ENCODE data around the gene INSYN2B. TPM values are rescaled to one million over a fixed set of nuclear protein-coding genes. Genes with fewer than 3 reads are reported as not detected.

INSYN2B gene
- total RNA-seq, 3 donors from 2014 or later (not counting 1 experiment from before 2014, with no cell fraction given), result not detected

DNA sequence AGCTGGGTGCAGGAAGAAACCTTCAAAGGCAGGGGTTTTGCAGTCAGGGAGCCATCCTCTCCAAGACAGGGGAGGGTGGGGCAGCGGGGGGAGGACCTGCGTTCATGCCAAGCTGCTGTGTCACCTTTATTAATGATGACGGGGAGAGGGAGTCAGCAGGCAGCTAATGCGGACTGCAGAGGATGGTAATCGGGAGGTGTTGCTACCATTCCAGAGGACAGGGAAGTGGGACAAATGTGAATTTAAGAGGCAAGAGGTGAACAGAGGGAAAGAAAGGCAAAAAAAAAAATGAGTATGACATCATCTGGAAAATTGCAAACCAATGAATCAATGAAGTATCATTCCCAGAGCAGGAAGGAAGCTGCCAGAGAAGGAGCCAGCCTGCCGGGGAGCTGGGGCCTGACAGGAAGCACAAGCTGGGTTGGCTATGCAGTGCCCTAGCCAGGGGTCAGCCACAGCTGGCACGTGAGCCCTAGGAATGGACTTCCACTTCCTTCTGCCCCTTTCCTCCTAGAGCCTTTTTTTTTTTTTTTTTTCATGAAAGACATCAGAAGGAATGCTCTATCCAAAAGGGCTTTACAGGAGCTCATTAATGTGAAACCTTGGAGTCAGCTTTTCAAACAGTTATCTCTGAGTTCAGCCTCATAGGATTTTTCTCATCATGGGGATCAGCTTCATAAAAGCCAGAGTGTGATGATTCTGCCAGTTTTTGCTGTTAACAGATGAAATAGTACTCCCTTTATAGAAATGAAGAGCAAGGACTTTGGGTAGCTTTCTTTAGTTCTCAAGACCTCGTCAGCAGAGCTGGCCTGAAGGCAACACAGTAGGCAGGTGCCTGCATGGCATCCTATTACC, 9.2 kb downstream of the INSYN2B start:
- Mint-ChIP-seq H3K4me1 (peaks cover 27 to 51% of the 10 kb centered on the region in 2 donors), H3K27me3 (ENCODE audit: low read depth in 2 of 2) (no peaks in the 10 kb centered on the region), H3K27ac (peak overlapping the region in 1 of 2 donors; percentile 51), H3K9me3 (no peaks in the 10 kb centered on the region), H3K36me3 (no peaks in the 10 kb centered on the region), H3K4me3 (no peak overlapping the region)
- 86% methylated on average over 8 of the region's 8 CpGs for WGBS (ENCODE audit: insufficient coverage)
- no peaks in the 10 kb centered on the region for H3K4me1 ChIP-seq (ENCODE audit: control insufficient read depth, insufficient read depth, low read length)
- no peak overlapping the region for H3K4me3 ChIP-seq (ENCODE audit: low read length)
- no peak for DNase-seq
- H3K36me3 ChIP-seq (ENCODE audit: control insufficient read depth, insufficient read depth, low read length), result peaks cover 7% of the 10 kb centered on the region
- no peak for ATAC-seq
- TF ChIP-seq, protein P1, sequence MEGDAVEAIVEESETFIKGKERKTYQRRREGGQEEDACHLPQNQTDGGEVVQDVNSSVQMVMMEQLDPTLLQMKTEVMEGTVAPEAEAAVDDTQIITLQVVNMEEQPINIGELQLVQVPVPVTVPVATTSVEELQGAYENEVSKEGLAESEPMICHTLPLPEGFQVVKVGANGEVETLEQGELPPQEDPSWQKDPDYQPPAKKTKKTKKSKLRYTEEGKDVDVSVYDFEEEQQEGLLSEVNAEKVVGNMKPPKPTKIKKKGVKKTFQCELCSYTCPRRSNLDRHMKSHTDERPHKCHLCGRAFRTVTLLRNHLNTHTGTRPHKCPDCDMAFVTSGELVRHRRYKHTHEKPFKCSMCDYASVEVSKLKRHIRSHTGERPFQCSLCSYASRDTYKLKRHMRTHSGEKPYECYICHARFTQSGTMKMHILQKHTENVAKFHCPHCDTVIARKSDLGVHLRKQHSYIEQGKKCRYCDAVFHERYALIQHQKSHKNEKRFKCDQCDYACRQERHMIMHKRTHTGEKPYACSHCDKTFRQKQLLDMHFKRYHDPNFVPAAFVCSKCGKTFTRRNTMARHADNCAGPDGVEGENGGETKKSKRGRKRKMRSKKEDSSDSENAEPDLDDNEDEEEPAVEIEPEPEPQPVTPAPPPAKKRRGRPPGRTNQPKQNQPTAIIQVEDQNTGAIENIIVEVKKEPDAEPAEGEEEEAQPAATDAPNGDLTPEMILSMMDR (IDR thresholded peaks at IDR 0.05), result no peak
- no peak overlapping the region for H3K27ac ChIP-seq (ENCODE audit: low read length)
- H3K27me3 ChIP-seq (ENCODE audit: control insufficient read depth, insufficient read depth, low read length), result no peaks in the 10 kb centered on the region
- H3K9me3 ChIP-seq (ENCODE audit: control insufficient read depth, insufficient read depth, low read length), result no peaks in the 10 kb centered on the region
- intact Hi-C loops (cut with micrococcal nuclease), result no loop called here

DNA sequence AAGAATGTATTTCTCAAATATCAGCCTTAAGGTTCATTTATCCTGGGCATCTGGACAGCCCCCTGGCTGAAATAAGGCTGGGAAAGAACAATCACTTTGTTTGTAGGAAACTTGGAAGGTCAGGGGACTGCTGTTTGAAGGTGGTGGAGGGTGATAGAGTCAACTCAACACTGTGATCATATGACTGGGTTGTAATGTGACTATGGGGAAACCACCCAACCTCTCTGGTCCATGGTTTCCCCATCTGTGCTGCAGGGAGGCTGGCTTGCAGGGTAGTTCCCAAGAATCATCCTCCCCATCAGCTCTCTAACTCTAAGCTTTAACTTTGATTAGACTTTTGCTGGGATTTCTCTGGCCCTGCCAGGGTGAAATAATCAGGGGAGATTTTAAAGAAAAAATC, 10.0 kb downstream of the INSYN2B start:
- no peak for DNase-seq
- TF ChIP-seq, protein P1 (IDR thresholded peaks at IDR 0.05), result no peak
- Histone ChIP-seq H3K27me3 (ENCODE audit: control insufficient read depth, insufficient read depth, low read length) (no peaks in the 10 kb centered on the region), H3K36me3 (ENCODE audit: control insufficient read depth, insufficient read depth, low read length) (peaks cover 7% of the 10 kb centered on the region), H3K4me1 (ENCODE audit: control insufficient read depth, insufficient read depth, low read length) (no peaks in the 10 kb centered on the region), H3K9me3 (ENCODE audit: control insufficient read depth, insufficient read depth, low read length) (no peaks in the 10 kb centered on the region), H3K27ac (ENCODE audit: low read length) (no peak overlapping the region), H3K4me3 (ENCODE audit: low read length) (no peak overlapping the region)
- Mint-ChIP-seq H3K36me3 (no peaks in the 10 kb centered on the region), H3K27me3 (ENCODE audit: low read depth in 2 of 2) (no peaks in the 10 kb centered on the region), H3K4me3 (no peak overlapping the region), H3K9me3 (no peaks in the 10 kb centered on the region), H3K27ac (peak overlapping the region in 1 of 2 donors; percentile 51), H3K4me1 (peaks cover 27 to 51% of the 10 kb centered on the region in 2 donors)
- ATAC-seq, result no peak
- intact Hi-C loops (cut with micrococcal nuclease), result no loop called here

DNA sequence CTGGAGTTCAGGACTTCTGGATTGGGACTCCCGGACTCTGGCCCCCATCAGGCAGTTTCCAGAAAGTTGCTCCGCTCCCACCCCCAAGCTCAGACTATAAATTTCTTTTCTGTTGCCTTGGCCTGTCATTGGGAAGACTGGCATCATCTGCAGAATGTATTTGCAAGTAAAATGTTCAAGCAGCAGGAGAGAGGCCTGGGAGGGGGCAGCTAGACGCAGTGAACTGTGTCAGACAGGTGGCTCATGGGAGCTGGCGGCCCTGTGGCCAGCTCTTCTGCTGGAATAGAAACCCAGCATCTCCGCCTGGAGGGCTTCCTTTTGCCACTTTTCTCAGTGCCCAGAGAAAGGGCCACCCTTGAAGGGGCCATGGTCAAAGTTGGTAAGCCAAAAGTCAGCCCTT, 16.0 kb downstream of the INSYN2B start:
- H3K27ac Mint-ChIP-seq, result no peak overlapping the region
- TF ChIP-seq, protein P1 (IDR thresholded peaks at IDR 0.05), result no peak
- no peak for DNase-seq
- no peak overlapping the region for H3K4me3 Mint-ChIP-seq
- peaks cover 3% of the 10 kb centered on the region for H3K36me3 ChIP-seq (ENCODE audit: control insufficient read depth, insufficient read depth, low read length)
- no peaks in the 10 kb centered on the region for H3K4me1 ChIP-seq (ENCODE audit: control insufficient read depth, insufficient read depth, low read length)
- H3K36me3 Mint-ChIP-seq, result no peaks in the 10 kb centered on the region
- no peak overlapping the region for H3K4me3 ChIP-seq (ENCODE audit: low read length)
- H3K27me3 Mint-ChIP-seq (ENCODE audit: low read depth in 2 of 2), result no peaks in the 10 kb centered on the region
- 72% methylated on average over 5 of the region's 5 CpGs for WGBS (ENCODE audit: insufficient coverage)
- no peaks in the 10 kb centered on the region for H3K27me3 ChIP-seq (ENCODE audit: control insufficient read depth, insufficient read depth, low read length)
- ATAC-seq, result no peak
- H3K9me3 ChIP-seq (ENCODE audit: control insufficient read depth, insufficient read depth, low read length), result no peaks in the 10 kb centered on the region
- H3K4me1 Mint-ChIP-seq, result peaks cover 14 to 32% of the 10 kb centered on the region in 2 donors
- intact Hi-C loops (cut with micrococcal nuclease), result no loop called here
- no peak overlapping the region for H3K27ac ChIP-seq (ENCODE audit: low read length)
- no peaks in the 10 kb centered on the region for H3K9me3 Mint-ChIP-seq

All from natural killer cell (primary cell).